ENCODE data around the gene CCNE1.

The CCNE1 gene

GRCh38 chr19:29841559-29842367 lies 30.0 kb downstream of the CCNE1 start:
- TF ChIP-seq REST (IDR thresholded peaks at IDR 0.05; ENCODE audit: insufficient read depth in 1 of 2, low read depth in 2 of 2, low read length in 2 of 2) (no peak), SIN3A (IDR thresholded peaks at IDR 0.05; ENCODE audit: borderline replicate concordance, insufficient read depth, low read length) (no peak; the same call in 1 of the 2 replicates), TAF1 (IDR thresholded peaks at IDR 0.05; ENCODE audit: borderline replicate concordance, insufficient read depth, low read length) (no peak), FOXP2 (optimal IDR thresholded peaks at IDR 0.05; ENCODE audit: borderline replicate concordance, extremely low read depth, extremely low read length, insufficient read depth) (no peak), POLR2AphosphoS5 (IDR thresholded peaks at IDR 0.05; ENCODE audit: low read depth, low read length) (no peak)

- no peak for TF ChIP-seq SIN3A (IDR thresholded peaks at IDR 0.05; ENCODE audit: borderline replicate concordance, insufficient read depth, low read length)
- no peak for TF ChIP-seq FOXP2 (optimal IDR thresholded peaks at IDR 0.05; ENCODE audit: borderline replicate concordance, extremely low read depth, extremely low read length, insufficient read depth)
- TF ChIP-seq POLR2AphosphoS5 (IDR thresholded peaks at IDR 0.05; ENCODE audit: low read depth, low read length): no peak
- no peak for TF ChIP-seq REST (IDR thresholded peaks at IDR 0.05; ENCODE audit: insufficient read depth in 1 of 2, low read depth in 2 of 2, low read length in 2 of 2)
- no peak for TF ChIP-seq TAF1 (IDR thresholded peaks at IDR 0.05; ENCODE audit: borderline replicate concordance, insufficient read depth, low read length)
Measured at GRCh38 chr19:29842471-29843179, 30.8 kb downstream of the CCNE1 start.

- TF ChIP-seq SIN3A (IDR thresholded peaks at IDR 0.05; ENCODE audit: borderline replicate concordance, insufficient read depth, low read length) (no peak), POLR2AphosphoS5 (IDR thresholded peaks at IDR 0.05; ENCODE audit: low read depth, low read length) (no peak), TAF1 (IDR thresholded peaks at IDR 0.05; ENCODE audit: borderline replicate concordance, insufficient read depth, low read length) (no peak), FOXP2 (optimal IDR thresholded peaks at IDR 0.05; ENCODE audit: borderline replicate concordance, extremely low read depth, extremely low read length, insufficient read depth) (peak; percentile 17)
Measured at GRCh38 chr19:29843180-29844051, 31.6 kb downstream of the CCNE1 start.

- no peak for TF ChIP-seq SIN3A (IDR thresholded peaks at IDR 0.05; ENCODE audit: borderline replicate concordance, insufficient read depth, low read length)
- TF ChIP-seq TAF1 (IDR thresholded peaks at IDR 0.05; ENCODE audit: borderline replicate concordance, insufficient read depth, low read length): no peak; the same call in 1 of the 2 replicates
- 0 out of 4 replicates have a peak, but pooled peaks of 1 of the 2 experiments have one; percentile 4 for TF ChIP-seq REST (IDR thresholded peaks at IDR 0.05; ENCODE audit: insufficient read depth in 1 of 2, low read depth in 2 of 2, low read length in 2 of 2)
- peak; percentile 61 for TF ChIP-seq FOXP2 (optimal IDR thresholded peaks at IDR 0.05; ENCODE audit: borderline replicate concordance, extremely low read depth, extremely low read length, insufficient read depth)
- peak; percentile 77 for TF ChIP-seq POLR2AphosphoS5 (IDR thresholded peaks at IDR 0.05; ENCODE audit: low read depth, low read length)
Measured at GRCh38 chr19:29844891-29845573, 33.2 kb downstream of the CCNE1 start.

All from PFSK-1 (cell line).